ENCODE data around the gene PANX1. TPM values are rescaled to one million over a fixed set of nuclear protein-coding genes. Genes with fewer than 3 reads are reported as not detected.

PANX1 gene
- polyA plus RNA-seq, 1 donor (not counting 4 experiments of a cell fraction or from before 2014, with no cell fraction given), result 58.5 TPM

DNA sequence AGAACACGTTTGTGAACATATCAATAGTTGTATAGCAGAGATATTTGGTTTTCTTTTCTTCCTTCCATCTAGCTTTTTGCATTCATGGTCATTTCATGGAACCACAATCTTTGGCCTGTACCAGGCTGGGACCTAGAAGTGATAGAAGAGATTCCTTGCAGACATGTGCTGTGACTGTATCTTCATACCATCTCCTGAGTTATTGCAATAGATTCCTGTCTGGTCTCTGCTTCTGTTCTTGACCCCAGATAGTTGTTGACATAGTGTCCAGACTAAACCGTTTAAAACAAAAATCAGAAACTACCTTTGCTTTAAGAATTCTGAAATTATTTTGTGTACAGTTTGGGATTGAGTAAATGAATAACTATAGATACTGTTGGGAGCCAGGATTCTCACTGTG, 16.8 kb downstream of the PANX1 start:
- H3K36me3 ChIP-seq (ENCODE audit: control insufficient read depth in 2 of 2, extremely low read depth in 1 of 2, insufficient read depth in 2 of 2, low read length in 2 of 2), result peaks cover 3 to 4% of the 10 kb centered on the region in 2 experiments
- no peaks in the 10 kb centered on the region for H3K9me3 ChIP-seq (ENCODE audit: control insufficient read depth, low read depth, low read length)
- dilution Hi-C loops (cut with MboI; ENCODE audit: extremely low pct_ligation_motif_present, low sequenced_read_pairs), result no loop called here

DNA sequence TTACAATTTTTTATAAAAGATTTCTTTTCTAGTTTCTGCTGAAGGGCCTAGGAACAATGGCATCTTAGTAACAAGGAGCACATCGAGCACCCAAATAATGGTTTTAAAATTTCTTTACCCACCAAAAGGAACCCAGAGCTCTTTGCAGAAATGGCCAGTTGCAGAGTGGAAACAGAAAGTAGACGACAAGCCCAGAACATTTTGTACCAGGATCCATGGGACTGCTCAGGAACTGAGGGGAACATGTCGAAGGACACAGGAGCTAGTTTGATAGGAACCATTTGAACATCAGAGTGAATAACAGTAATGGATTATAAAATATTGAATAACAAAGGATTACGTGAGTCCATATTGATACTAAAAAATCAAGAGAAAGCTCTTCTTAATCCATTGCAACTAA, 17.3 kb downstream of the PANX1 start:
- FAIRE-seq, result no peak
- Histone ChIP-seq H3K4me1 (ENCODE audit: control insufficient read depth, extremely low read depth, insufficient read depth, low read length) (peaks cover 65% of the 10 kb centered on the region), H3K9me3 (ENCODE audit: control insufficient read depth, low read depth, low read length) (no peaks in the 10 kb centered on the region), H3K36me3 (ENCODE audit: control insufficient read depth in 2 of 2, extremely low read depth in 1 of 2, insufficient read depth in 2 of 2, low read length in 2 of 2) (peaks cover 3 to 4% of the 10 kb centered on the region in 2 experiments), H2AFZ (ENCODE audit: control insufficient read depth, low read length) (no peak overlapping the region), H4K20me1 (ENCODE audit: control insufficient read depth, extremely low read depth, insufficient read depth, low read length) (no peaks in the 10 kb centered on the region), H3K27me3 (ENCODE audit: control insufficient read depth, extremely low read depth, insufficient read depth, low read length) (no peaks in the 10 kb centered on the region), H3K9ac (ENCODE audit: control insufficient read depth, extremely low read depth, insufficient read depth, low read length) (no peak overlapping the region), H3K4me2 (ENCODE audit: control insufficient read depth, extremely low read depth, insufficient read depth, low read depth, low read length) (no peak overlapping the region), H3K4me3 (ENCODE audit: control insufficient read depth in 2 of 3, extremely low read depth in 1 of 3, insufficient read depth in 2 of 3, low read depth in 1 of 3, low read length in 3 of 3) (no peak overlapping the region), H3K79me2 (ENCODE audit: control insufficient read depth, insufficient read depth, low read length) (peaks cover 86% of the 10 kb centered on the region), H3K27ac (ENCODE audit: control insufficient read depth, insufficient read depth, low read length) (no peak overlapping the region), H3K9me1 (ENCODE audit: control insufficient read depth, extremely low read depth, insufficient read depth, low read length) (peaks cover 7% of the 10 kb centered on the region)
- dilution Hi-C loops (cut with MboI; ENCODE audit: extremely low pct_ligation_motif_present, low sequenced_read_pairs), result no loop called here
- TF ChIP-seq, protein P1, sequence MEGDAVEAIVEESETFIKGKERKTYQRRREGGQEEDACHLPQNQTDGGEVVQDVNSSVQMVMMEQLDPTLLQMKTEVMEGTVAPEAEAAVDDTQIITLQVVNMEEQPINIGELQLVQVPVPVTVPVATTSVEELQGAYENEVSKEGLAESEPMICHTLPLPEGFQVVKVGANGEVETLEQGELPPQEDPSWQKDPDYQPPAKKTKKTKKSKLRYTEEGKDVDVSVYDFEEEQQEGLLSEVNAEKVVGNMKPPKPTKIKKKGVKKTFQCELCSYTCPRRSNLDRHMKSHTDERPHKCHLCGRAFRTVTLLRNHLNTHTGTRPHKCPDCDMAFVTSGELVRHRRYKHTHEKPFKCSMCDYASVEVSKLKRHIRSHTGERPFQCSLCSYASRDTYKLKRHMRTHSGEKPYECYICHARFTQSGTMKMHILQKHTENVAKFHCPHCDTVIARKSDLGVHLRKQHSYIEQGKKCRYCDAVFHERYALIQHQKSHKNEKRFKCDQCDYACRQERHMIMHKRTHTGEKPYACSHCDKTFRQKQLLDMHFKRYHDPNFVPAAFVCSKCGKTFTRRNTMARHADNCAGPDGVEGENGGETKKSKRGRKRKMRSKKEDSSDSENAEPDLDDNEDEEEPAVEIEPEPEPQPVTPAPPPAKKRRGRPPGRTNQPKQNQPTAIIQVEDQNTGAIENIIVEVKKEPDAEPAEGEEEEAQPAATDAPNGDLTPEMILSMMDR (optimal IDR thresholded peaks at IDR 0.05 in 1 of 3, IDR thresholded peaks at IDR 0.05 in 1 of 3, conservative IDR thresholded peaks at IDR 0.05 in 1 of 3; ENCODE audit: extremely low read depth in 1 of 3, insufficient read depth in 2 of 3, low read length in 3 of 3), result no peak
- TF ChIP-seq EZH2 (IDR thresholded peaks at IDR 0.05; ENCODE audit: low read length), result no peak
- DNase-seq (ENCODE audit: low read depth, low spot score), result no peak

More for the DNA sequence above, 16.8 kb downstream of the PANX1 start:
- Histone ChIP-seq H3K4me3 (ENCODE audit: control insufficient read depth in 2 of 3, extremely low read depth in 1 of 3, insufficient read depth in 2 of 3, low read depth in 1 of 3, low read length in 3 of 3) (no peak overlapping the region), H4K20me1 (ENCODE audit: control insufficient read depth, extremely low read depth, insufficient read depth, low read length) (no peaks in the 10 kb centered on the region), H2AFZ (ENCODE audit: control insufficient read depth, low read length) (no peak overlapping the region), H3K9ac (ENCODE audit: control insufficient read depth, extremely low read depth, insufficient read depth, low read length) (no peak overlapping the region), H3K27me3 (ENCODE audit: control insufficient read depth, extremely low read depth, insufficient read depth, low read length) (no peaks in the 10 kb centered on the region), H3K4me2 (ENCODE audit: control insufficient read depth, extremely low read depth, insufficient read depth, low read depth, low read length) (no peak overlapping the region), H3K27ac (ENCODE audit: control insufficient read depth, insufficient read depth, low read length) (no peak overlapping the region), H3K4me1 (ENCODE audit: control insufficient read depth, extremely low read depth, insufficient read depth, low read length) (peaks cover 64% of the 10 kb centered on the region), H3K79me2 (ENCODE audit: control insufficient read depth, insufficient read depth, low read length) (peaks cover 85% of the 10 kb centered on the region), H3K9me1 (ENCODE audit: control insufficient read depth, extremely low read depth, insufficient read depth, low read length) (peaks cover 7% of the 10 kb centered on the region)
- TF ChIP-seq, protein P1 (optimal IDR thresholded peaks at IDR 0.05 in 1 of 3, IDR thresholded peaks at IDR 0.05 in 1 of 3, conservative IDR thresholded peaks at IDR 0.05 in 1 of 3; ENCODE audit: extremely low read depth in 1 of 3, insufficient read depth in 2 of 3, low read length in 3 of 3), result no peak
- no peak for TF ChIP-seq EZH2 (IDR thresholded peaks at IDR 0.05; ENCODE audit: low read length)
- DNase-seq (ENCODE audit: low read depth, low spot score) (no peak), FAIRE-seq (no peak)

Measured in keratinocyte (primary cell).